GM23338 (cell line): ENCODE data around the gene SAMD4A. TPM values are rescaled to one million over a fixed set of nuclear protein-coding genes. Genes with fewer than 3 reads are reported as not detected.
A peak's percentile ranks its signal among the peaks of the same experiment; 100 is the strongest.

Source experiments
- ATAC-seq: fragments of 200-7000 bp; cut with Tn5 transposase; 3 replicates; pipeline ENCODE4 v1.9.1; 2020
- DNase-seq: peaks from one replicate; pipeline ENCODE4 v3.0.0-alpha.2; 2015; ENCODE audit warnings: low spot score
- H2AFZ ChIP-seq: fragments of 200-600 bp; sonication (generic); 2 replicates; pipeline ENCODE4 v1.8.0; 2016; ENCODE audit warnings: antibody characterized with exemption, mild to moderate bottlenecking, moderate library complexity
- H3F3A ChIP-seq: fragments of 200-600 bp; sonication (generic); replicated peaks from 2 replicates; pipeline ENCODE4 v1.8.0; 2017; ENCODE audit warnings: antibody characterized with exemption, mixed run types, low read depth
- H3K27ac ChIP-seq: fragments of 200-600 bp; sonication (generic); 2 replicates; pipeline ENCODE4 v1.6.1; 2016; ENCODE audit warnings: low read depth
- H3K27me3 ChIP-seq: fragments of 200-600 bp; sonication (generic); 2 replicates; pipeline ENCODE4 v1.8.0; 2016; ENCODE audit warnings: mild to moderate bottlenecking, mixed run types, moderate library complexity; ENCODE audit not compliant: insufficient read depth
- H3K36me3 ChIP-seq: fragments of 200-600 bp; sonication (generic); 2 replicates; pipeline ENCODE4 v1.8.0; 2016; ENCODE audit warnings: mild to moderate bottlenecking; ENCODE audit not compliant: insufficient read depth
- H3K4me1 ChIP-seq: fragments of 200-600 bp; sonication (generic); 2 replicates; pipeline ENCODE4 v1.8.0; 2016; ENCODE audit warnings: mild to moderate bottlenecking, moderate library complexity; ENCODE audit not compliant: insufficient read depth
- H3K4me2 ChIP-seq: fragments of 200-600 bp; sonication (generic); 2 replicates; pipeline ENCODE4 v1.7.1; 2017; ENCODE audit warnings: mixed run types
- H3K4me3 ChIP-seq: fragments of 200-600 bp; sonication (generic); 2 replicates; pipeline ENCODE4 v1.6.1; 2016; ENCODE audit warnings: mixed run types
- H3K79me2 ChIP-seq: fragments of 200-600 bp; sonication (generic); replicated peaks from 2 replicates; pipeline ENCODE4 v1.8.0; 2017; ENCODE audit warnings: mild to moderate bottlenecking; ENCODE audit not compliant: insufficient read depth
- H3K9me2 ChIP-seq: fragments of 200-600 bp; sonication (generic); 2 replicates; pipeline ENCODE4 v1.8.0; 2017; ENCODE audit not compliant: insufficient read depth
- H4K20me1 ChIP-seq: fragments of 200-600 bp; sonication (generic); replicated peaks from 2 replicates; pipeline ENCODE4 v1.8.0; 2017; ENCODE audit warnings: mild to moderate bottlenecking; ENCODE audit not compliant: insufficient read depth
- H3K27ac Mint-ChIP-seq: 2 replicates; pipeline ENCODE4 v1.8.0; 2020; ENCODE audit warnings: inconsistent platforms, mild to moderate bottlenecking, moderate library complexity, mixed read lengths
- H3K27me3 Mint-ChIP-seq: 3 replicates; pipeline ENCODE4 v1.8.0; 2022; ENCODE audit warnings: low read depth, mild to moderate bottlenecking, moderate library complexity, mixed read lengths, inconsistent platforms; ENCODE audit not compliant: insufficient read depth, poor library complexity
- H3K36me3 Mint-ChIP-seq: 3 replicates; pipeline ENCODE4 v1.8.0; 2021; ENCODE audit warnings: low read depth, mild to moderate bottlenecking, inconsistent platforms, moderate library complexity, mixed read lengths
- H3K4me1 Mint-ChIP-seq: 3 replicates; pipeline ENCODE4 v1.8.0; 2020; ENCODE audit warnings: mild to moderate bottlenecking, inconsistent platforms, mixed read lengths
- H3K4me3 Mint-ChIP-seq: 3 replicates; pipeline ENCODE4 v1.8.0; 2021; ENCODE audit warnings: moderate library complexity, mild to moderate bottlenecking, inconsistent platforms, mixed read lengths
- H3K9me3 Mint-ChIP-seq: 3 replicates; pipeline ENCODE4 v1.8.0; 2020; ENCODE audit warnings: moderate library complexity, mild to moderate bottlenecking, inconsistent platforms, mixed read lengths
- ETS1 ChIP-seq: IDR thresholded peaks from 2 replicates; pipeline ENCODE4 v1.6.1; 2016; ENCODE audit warnings: antibody characterized with exemption
- ZNF331 ChIP-seq: fragments of 250-450 bp; sonication (Bioruptor Pico); IDR thresholded peaks from 2 replicates; pipeline ENCODE4 v1.5.0; 2020; ENCODE audit warnings: low read depth, mild to moderate bottlenecking, moderate library complexity
- ZNF462 ChIP-seq: fragments of 250-450 bp; sonication (Bioruptor Pico); IDR thresholded peaks from 2 replicates; pipeline ENCODE4 v1.5.0; 2020; ENCODE audit warnings: mild to moderate bottlenecking, moderate library complexity
- polyA plus RNA-seq: library from polyadenylated mRNA; unstranded; fragments of >200 nt; fragmentation: Nextera tagmentation; extraction: Ambion mirVana; gene quantifications from 2 replicates; pipeline ENCODE4 v1.2.1, GENCODE V29; 2016
- total RNA-seq: library from RNA; depleted of rRNA; stranded (reverse); fragments of >200 nt; shearing (Covaris generic); gene quantifications from 2 replicates; pipeline ENCODE4 v1.2.3, GENCODE V29; 2014
- TF ChIP-seq, protein P1 (sequence below): IDR thresholded peaks from one replicate; pipeline ENCODE4 v1.6.1; 2018; ENCODE audit warnings: antibody characterized with exemption; ENCODE audit not compliant: unreplicated experiment

Gene SAMD4A
- total and polyA plus RNA-seq, 2 experiments from 2014 or later, result 1.6 to 6.9 TPM

GRCh38 chr14:54652188-54652587 is 85.3 kb downstream of the SAMD4A start:
- H3F3A ChIP-seq, result no peaks in the 10 kb centered on the region
- no peaks in the 10 kb centered on the region for H4K20me1 ChIP-seq
- H3K36me3 ChIP-seq, result no peaks in the 10 kb centered on the region
- peak overlapping the region; percentile 72 for H3K27ac ChIP-seq
- no peak overlapping the region for H2AFZ ChIP-seq
- Mint-ChIP-seq H3K9me3 (no peaks in the 10 kb centered on the region), H3K27ac (peak overlapping the region; percentile 81), H3K36me3 (no peaks in the 10 kb centered on the region), H3K4me3 (no peak overlapping the region), H3K4me1 (peaks cover 26% of the 10 kb centered on the region), H3K27me3 (no peaks in the 10 kb centered on the region)
- no peaks in the 10 kb centered on the region for H3K27me3 ChIP-seq
- H3K9me2 ChIP-seq, result no peaks in the 10 kb centered on the region
- H3K79me2 ChIP-seq, result no peaks in the 10 kb centered on the region
- H3K4me1 ChIP-seq, result peaks cover 24% of the 10 kb centered on the region
- peak overlapping the region; percentile 8; the same call in 1 of the 2 replicates for H3K4me2 ChIP-seq
- no peak overlapping the region for H3K4me3 ChIP-seq
- ATAC-seq (peak; percentile 96), DNase-seq (peak; percentile 97)
- TF ChIP-seq ETS1 (no peak), ZNF462 (CRISPR knock-in tag) (peak; percentile 73)

DNA sequence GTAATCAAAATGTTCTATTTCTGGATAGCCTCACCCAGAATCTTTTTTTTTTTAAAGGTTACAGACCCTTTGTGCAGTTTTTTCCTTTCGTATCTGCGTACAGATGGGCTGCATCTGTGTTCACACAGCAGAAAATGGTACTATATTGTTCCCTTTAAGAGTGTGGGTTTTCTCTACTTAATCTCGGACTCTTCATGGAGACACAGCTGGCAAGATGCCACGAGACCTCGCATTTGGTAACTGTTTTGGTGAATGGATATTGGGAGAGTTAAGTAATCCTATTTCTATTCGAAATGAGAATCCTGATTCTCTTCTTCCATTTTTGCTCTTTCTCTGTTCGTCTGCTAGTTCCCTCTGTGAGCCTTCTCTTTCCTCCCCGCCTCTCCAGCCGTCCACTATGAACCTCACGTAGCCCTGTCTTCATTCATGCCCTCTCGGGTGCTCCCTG is 85.7 kb downstream of the SAMD4A start:
- Mint-ChIP-seq H3K27ac (peak overlapping the region; percentile 3; the same call in 1 of the 2 replicates), H3K27me3 (no peaks in the 10 kb centered on the region), H3K36me3 (no peaks in the 10 kb centered on the region), H3K9me3 (no peaks in the 10 kb centered on the region; the same call in 2 of the 3 replicates), H3K4me1 (peaks cover 26% of the 10 kb centered on the region), H3K4me3 (no peak overlapping the region)
- no peak overlapping the region for H3K4me3 ChIP-seq
- no peak for DNase-seq
- H2AFZ ChIP-seq, result no peak overlapping the region
- no peaks in the 10 kb centered on the region for H3K9me2 ChIP-seq
- TF ChIP-seq, protein P1, sequence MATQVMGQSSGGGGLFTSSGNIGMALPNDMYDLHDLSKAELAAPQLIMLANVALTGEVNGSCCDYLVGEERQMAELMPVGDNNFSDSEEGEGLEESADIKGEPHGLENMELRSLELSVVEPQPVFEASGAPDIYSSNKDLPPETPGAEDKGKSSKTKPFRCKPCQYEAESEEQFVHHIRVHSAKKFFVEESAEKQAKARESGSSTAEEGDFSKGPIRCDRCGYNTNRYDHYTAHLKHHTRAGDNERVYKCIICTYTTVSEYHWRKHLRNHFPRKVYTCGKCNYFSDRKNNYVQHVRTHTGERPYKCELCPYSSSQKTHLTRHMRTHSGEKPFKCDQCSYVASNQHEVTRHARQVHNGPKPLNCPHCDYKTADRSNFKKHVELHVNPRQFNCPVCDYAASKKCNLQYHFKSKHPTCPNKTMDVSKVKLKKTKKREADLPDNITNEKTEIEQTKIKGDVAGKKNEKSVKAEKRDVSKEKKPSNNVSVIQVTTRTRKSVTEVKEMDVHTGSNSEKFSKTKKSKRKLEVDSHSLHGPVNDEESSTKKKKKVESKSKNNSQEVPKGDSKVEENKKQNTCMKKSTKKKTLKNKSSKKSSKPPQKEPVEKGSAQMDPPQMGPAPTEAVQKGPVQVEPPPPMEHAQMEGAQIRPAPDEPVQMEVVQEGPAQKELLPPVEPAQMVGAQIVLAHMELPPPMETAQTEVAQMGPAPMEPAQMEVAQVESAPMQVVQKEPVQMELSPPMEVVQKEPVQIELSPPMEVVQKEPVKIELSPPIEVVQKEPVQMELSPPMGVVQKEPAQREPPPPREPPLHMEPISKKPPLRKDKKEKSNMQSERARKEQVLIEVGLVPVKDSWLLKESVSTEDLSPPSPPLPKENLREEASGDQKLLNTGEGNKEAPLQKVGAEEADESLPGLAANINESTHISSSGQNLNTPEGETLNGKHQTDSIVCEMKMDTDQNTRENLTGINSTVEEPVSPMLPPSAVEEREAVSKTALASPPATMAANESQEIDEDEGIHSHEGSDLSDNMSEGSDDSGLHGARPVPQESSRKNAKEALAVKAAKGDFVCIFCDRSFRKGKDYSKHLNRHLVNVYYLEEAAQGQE, result no peak
- TF ChIP-seq ZNF331 (CRISPR knock-in tag), result no peak
- H3K27ac ChIP-seq, result peak overlapping the region; percentile 34
- no peaks in the 10 kb centered on the region for H4K20me1 ChIP-seq
- H3K79me2 ChIP-seq, result no peaks in the 10 kb centered on the region
- H3K4me2 ChIP-seq, result no peak overlapping the region; the same call in 1 of the 2 replicates
- no peaks in the 10 kb centered on the region for H3F3A ChIP-seq
- H3K27me3 ChIP-seq, result no peaks in the 10 kb centered on the region
- peaks cover 24% of the 10 kb centered on the region for H3K4me1 ChIP-seq
- peak; percentile 11; the same call in 1 of the 3 replicates for ATAC-seq
- H3K36me3 ChIP-seq, result no peaks in the 10 kb centered on the region
